Glutamatergic neuron (in vitro differentiated cells): ENCODE results near the gene TMEM94. TPM values are rescaled to one million over a fixed set of nuclear protein-coding genes. Genes with fewer than 3 reads are reported as not detected.
"Not testable (repeated sequence)": the region's sequence is repeated elsewhere in the genome, so short reads cannot be mapped to it uniquely, and the experiment has no call there.

ENCODE experiments used
- DNase-seq: peaks from one replicate; pipeline ENCODE4 v3.0.0; 2022
- H3K27ac Mint-ChIP-seq: one replicate; pipeline ENCODE4 v1.8.0; 2020; ENCODE audit warnings: mild to moderate bottlenecking, mixed read lengths, inconsistent platforms; ENCODE audit not compliant: unreplicated experiment
- H3K27me3 Mint-ChIP-seq: one replicate; pipeline ENCODE4 v1.8.0; 2020; ENCODE audit warnings: mild to moderate bottlenecking, moderate library complexity, mixed read lengths, inconsistent platforms; ENCODE audit not compliant: unreplicated experiment
- H3K36me3 Mint-ChIP-seq: one replicate; pipeline ENCODE4 v1.8.0; 2020; ENCODE audit warnings: mild to moderate bottlenecking, mixed read lengths, inconsistent platforms; ENCODE audit not compliant: unreplicated experiment
- H3K4me1 Mint-ChIP-seq: one replicate; pipeline ENCODE4 v1.8.0; 2020; ENCODE audit warnings: mild to moderate bottlenecking, low read depth, mixed read lengths, inconsistent platforms; ENCODE audit not compliant: unreplicated experiment
- H3K4me3 Mint-ChIP-seq: one replicate; pipeline ENCODE4 v1.8.0; 2020; ENCODE audit warnings: mild to moderate bottlenecking, mixed read lengths, inconsistent platforms; ENCODE audit not compliant: unreplicated experiment
- H3K9me3 Mint-ChIP-seq: one replicate; pipeline ENCODE4 v1.8.0; 2020; ENCODE audit warnings: mild to moderate bottlenecking, moderate library complexity, mixed read lengths, inconsistent platforms; ENCODE audit not compliant: unreplicated experiment
- CTCF ChIP-seq: fragments of 200-600 bp; sonication (generic); IDR thresholded peaks from one replicate; pipeline ENCODE4 v1.5.0; 2021; ENCODE audit not compliant: partially characterized antibody, unreplicated experiment
- total RNA-seq: library from RNA; stranded (reverse); fragmentation: NEBNext Ultra II Directional; extraction: Animal tissue kit (Norgen Biotek cat#: 25700); gene quantifications from one replicate; pipeline ENCODE4 v1.2.1, GENCODE V29; 2021; ENCODE audit not compliant: unreplicated experiment

Gene TMEM94
- total RNA-seq, 1 donor from 2014 or later: 117 TPM

GRCh38 chr17:75476271-75476671 is 19.8 kb downstream of the TMEM94 start:
- Mint-ChIP-seq H3K4me1 (peaks cover 21% of the 10 kb centered on the region), H3K27ac (no peak overlapping the region), H3K4me3 (peak overlapping the region; percentile 16), H3K36me3 (no peaks in the 10 kb centered on the region), H3K9me3 (peaks cover 4% of the 10 kb centered on the region), H3K27me3 (peaks cover 8% of the 10 kb centered on the region)
- no peak for TF ChIP-seq CTCF
- DNase-seq: no peak

GRCh38 chr17:75476752-75477489 is 20.5 kb downstream of the TMEM94 start:
- Mint-ChIP-seq H3K27ac (no peak overlapping the region), H3K4me1 (peaks cover 21% of the 10 kb centered on the region)

GRCh38 chr17:75477490-75477862 is 21.0 kb downstream of the TMEM94 start:
- not testable (repeated sequence) for H3K9me3 Mint-ChIP-seq, H3K36me3 Mint-ChIP-seq, H3K27me3 Mint-ChIP-seq, H3K4me3 Mint-ChIP-seq, DNase-seq, H3K27ac Mint-ChIP-seq
- H3K4me1 Mint-ChIP-seq: peaks cover 21% of the 10 kb centered on the region

More at GRCh38 chr17:75476752-75477489, 20.5 kb downstream of the TMEM94 start:
- TF ChIP-seq CTCF: no peak
- Mint-ChIP-seq H3K27me3 (peaks cover 8% of the 10 kb centered on the region), H3K9me3 (peaks cover 5% of the 10 kb centered on the region), H3K36me3 (no peaks in the 10 kb centered on the region), H3K4me3 (peak overlapping the region; percentile 16)
- no peak for DNase-seq

GRCh38 chr17:75478508-75478907 is 22.1 kb downstream of the TMEM94 start:
- Mint-ChIP-seq H3K4me1 (peaks cover 21% of the 10 kb centered on the region), H3K9me3 (peaks cover 7% of the 10 kb centered on the region), H3K36me3 (no peaks in the 10 kb centered on the region), H3K4me3 (no peak overlapping the region), H3K27me3 (peaks cover 8% of the 10 kb centered on the region), H3K27ac (peak overlapping the region; percentile 17)
- no peak for TF ChIP-seq CTCF
- DNase-seq: no peak

GRCh38 chr17:75480281-75480680 is 23.8 kb downstream of the TMEM94 start:
- peak overlapping the region; percentile 71 for H3K4me3 Mint-ChIP-seq
- H3K36me3 Mint-ChIP-seq: no peaks in the 10 kb centered on the region
- peak overlapping the region; percentile 22 for H3K27ac Mint-ChIP-seq
- no peak for TF ChIP-seq CTCF
- no peak for DNase-seq
- peaks cover 19% of the 10 kb centered on the region for H3K4me1 Mint-ChIP-seq
- peaks cover 8% of the 10 kb centered on the region for H3K27me3 Mint-ChIP-seq
- peaks cover 8% of the 10 kb centered on the region for H3K9me3 Mint-ChIP-seq
